GM23338 (cell line): Measurements from ENCODE around the gene TMPRSS5.

Experiments
- CREB1 ChIP-seq: fragments of 250-450 bp; sonication (Bioruptor Pico); IDR thresholded peaks from 2 replicates; pipeline ENCODE4 v1.5.0; 2020; ENCODE audit warnings: low read depth, mild to moderate bottlenecking, moderate library complexity
- CTCF ChIP-seq, 2 experiments: fragments of 200-600 bp in 1 of 2; sonication (generic) in 1 of 2; conservative IDR thresholded peaks; 2 replicates each; pipeline versions ENCODE4 v1.5.1 to v1.6.1; 2016 to 2017; ENCODE audit warnings: antibody characterized with exemption in 2 of 2, low read depth in 2 of 2, mild to moderate bottlenecking in 2 of 2, moderate library complexity in 1 of 2
- EZH2 ChIP-seq: fragments of 200-600 bp; sonication (generic); IDR thresholded peaks from one replicate; pipeline ENCODE4 v1.8.0; 2017; ENCODE audit warnings: antibody characterized with exemption, mild to moderate bottlenecking, low read depth; ENCODE audit not compliant: unreplicated experiment
- EZH2phosphoT487 ChIP-seq: fragments of 200-600 bp; sonication (generic); IDR thresholded peaks from one replicate; pipeline ENCODE4 v1.8.1; 2018; ENCODE audit warnings: antibody characterized with exemption; ENCODE audit not compliant: unreplicated experiment
- POLR2AphosphoS5 ChIP-seq: IDR thresholded peaks from 2 replicates; pipeline ENCODE4 v1.6.1; 2016; ENCODE audit warnings: antibody characterized with exemption, low read depth
- STAT1 ChIP-seq: IDR thresholded peaks from one replicate; pipeline ENCODE4 v1.6.1; 2016; ENCODE audit warnings: antibody characterized with exemption; ENCODE audit not compliant: unreplicated experiment
- ZNF114 ChIP-seq: fragments of 250-450 bp; sonication (Bioruptor Pico); IDR thresholded peaks from 2 replicates; pipeline ENCODE4 v1.5.0; 2020; ENCODE audit warnings: mild to moderate bottlenecking, moderate library complexity
- ZNF462 ChIP-seq: fragments of 250-450 bp; sonication (Bioruptor Pico); IDR thresholded peaks from 2 replicates; pipeline ENCODE4 v1.5.0; 2020; ENCODE audit warnings: mild to moderate bottlenecking, moderate library complexity
- TF ChIP-seq, protein P1 (sequence below): IDR thresholded peaks from one replicate; pipeline ENCODE4 v1.6.1; 2018; ENCODE audit warnings: antibody characterized with exemption; ENCODE audit not compliant: unreplicated experiment

DNA sequence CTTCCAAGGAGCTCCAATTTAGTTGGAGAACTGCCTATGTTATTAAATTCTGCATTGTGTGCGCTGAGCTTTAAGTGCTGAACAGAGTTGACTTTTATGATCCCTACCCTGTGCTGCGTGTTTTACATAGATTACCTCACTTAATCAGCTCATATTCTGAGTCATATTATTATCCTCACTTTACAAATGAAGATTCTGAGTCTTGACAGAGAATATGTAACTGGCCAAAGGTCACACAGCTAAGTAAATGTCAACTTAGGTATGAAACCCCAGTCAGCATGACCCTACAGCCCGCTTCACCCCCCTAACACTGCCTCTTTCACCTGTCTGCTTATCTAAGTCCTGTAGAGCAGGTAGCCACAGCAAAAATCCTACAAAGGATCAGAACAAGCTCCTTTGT lies 19.8 kb upstream of the TMPRSS5 start:
- TF ChIP-seq CTCF (conservative IDR thresholded peaks at IDR 0.05; ENCODE audit: low read depth in 2 of 2) (no peak), EZH2 (no peak), POLR2AphosphoS5 (no peak), ZNF114 (CRISPR knock-in tag) (no peak), EZH2phosphoT487 (no peak), CREB1 (CRISPR knock-in tag) (no peak), ZNF462 (CRISPR knock-in tag) (no peak), STAT1 (no peak)
- TF ChIP-seq, protein P1, sequence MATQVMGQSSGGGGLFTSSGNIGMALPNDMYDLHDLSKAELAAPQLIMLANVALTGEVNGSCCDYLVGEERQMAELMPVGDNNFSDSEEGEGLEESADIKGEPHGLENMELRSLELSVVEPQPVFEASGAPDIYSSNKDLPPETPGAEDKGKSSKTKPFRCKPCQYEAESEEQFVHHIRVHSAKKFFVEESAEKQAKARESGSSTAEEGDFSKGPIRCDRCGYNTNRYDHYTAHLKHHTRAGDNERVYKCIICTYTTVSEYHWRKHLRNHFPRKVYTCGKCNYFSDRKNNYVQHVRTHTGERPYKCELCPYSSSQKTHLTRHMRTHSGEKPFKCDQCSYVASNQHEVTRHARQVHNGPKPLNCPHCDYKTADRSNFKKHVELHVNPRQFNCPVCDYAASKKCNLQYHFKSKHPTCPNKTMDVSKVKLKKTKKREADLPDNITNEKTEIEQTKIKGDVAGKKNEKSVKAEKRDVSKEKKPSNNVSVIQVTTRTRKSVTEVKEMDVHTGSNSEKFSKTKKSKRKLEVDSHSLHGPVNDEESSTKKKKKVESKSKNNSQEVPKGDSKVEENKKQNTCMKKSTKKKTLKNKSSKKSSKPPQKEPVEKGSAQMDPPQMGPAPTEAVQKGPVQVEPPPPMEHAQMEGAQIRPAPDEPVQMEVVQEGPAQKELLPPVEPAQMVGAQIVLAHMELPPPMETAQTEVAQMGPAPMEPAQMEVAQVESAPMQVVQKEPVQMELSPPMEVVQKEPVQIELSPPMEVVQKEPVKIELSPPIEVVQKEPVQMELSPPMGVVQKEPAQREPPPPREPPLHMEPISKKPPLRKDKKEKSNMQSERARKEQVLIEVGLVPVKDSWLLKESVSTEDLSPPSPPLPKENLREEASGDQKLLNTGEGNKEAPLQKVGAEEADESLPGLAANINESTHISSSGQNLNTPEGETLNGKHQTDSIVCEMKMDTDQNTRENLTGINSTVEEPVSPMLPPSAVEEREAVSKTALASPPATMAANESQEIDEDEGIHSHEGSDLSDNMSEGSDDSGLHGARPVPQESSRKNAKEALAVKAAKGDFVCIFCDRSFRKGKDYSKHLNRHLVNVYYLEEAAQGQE, result no peak
